Mammary microvascular endothelial cell (primary cell): ENCODE results near the gene NCOR1. TPM values are rescaled to one million over a fixed set of nuclear protein-coding genes. Genes with fewer than 3 reads are reported as not detected.

Experiments used
- total RNA-seq: library from RNA; depleted of rRNA; stranded (reverse); fragments of >200 nt; gene quantifications from 2 replicates; pipeline ENCODE4 v1.2.3, GENCODE V29; 2015

The NCOR1 gene
- total RNA-seq, result 64.4 and 70.7 TPM in 2 replicates

DNA sequence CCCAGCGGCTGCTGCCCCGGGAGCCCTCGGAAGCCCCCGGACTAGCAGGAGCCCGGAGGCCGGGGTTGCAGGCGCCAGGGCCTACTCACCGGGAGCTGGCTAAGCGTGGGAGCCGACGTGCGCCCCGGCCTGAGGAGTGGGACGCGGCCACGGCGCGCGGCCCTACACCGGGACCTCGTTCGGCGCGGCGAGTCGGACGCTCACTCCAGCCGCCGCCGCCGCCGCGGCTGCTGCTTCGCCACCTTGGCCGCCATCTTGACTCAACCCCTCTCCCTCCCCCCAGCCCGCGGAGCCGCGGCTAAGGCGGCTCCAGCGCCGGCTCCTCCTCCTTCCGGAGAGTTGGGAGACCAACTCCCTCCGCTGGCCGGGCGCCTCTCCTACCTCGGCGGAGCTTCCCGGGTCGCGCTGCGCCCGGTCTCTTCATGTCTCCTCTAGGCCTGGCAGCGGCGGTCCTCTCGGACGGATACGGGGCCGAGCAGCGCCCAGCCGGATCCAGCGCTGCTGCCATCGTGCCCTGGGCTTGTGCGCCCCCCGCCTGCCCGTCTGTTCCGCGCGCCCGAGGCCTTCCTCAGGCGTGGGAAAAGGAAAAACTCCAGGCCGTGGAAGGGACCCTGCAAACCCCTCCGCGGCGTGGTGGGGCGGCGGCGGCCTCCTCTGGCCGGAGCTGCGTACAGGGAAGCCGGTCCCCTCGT is at the start of gene NCOR1:
Gene NCOR1, minus strand, starts transcription at position 262 of the 692 bp plus-strand sequence. CDS start 20,965 bp downstream, outside the sequence.

DNA sequence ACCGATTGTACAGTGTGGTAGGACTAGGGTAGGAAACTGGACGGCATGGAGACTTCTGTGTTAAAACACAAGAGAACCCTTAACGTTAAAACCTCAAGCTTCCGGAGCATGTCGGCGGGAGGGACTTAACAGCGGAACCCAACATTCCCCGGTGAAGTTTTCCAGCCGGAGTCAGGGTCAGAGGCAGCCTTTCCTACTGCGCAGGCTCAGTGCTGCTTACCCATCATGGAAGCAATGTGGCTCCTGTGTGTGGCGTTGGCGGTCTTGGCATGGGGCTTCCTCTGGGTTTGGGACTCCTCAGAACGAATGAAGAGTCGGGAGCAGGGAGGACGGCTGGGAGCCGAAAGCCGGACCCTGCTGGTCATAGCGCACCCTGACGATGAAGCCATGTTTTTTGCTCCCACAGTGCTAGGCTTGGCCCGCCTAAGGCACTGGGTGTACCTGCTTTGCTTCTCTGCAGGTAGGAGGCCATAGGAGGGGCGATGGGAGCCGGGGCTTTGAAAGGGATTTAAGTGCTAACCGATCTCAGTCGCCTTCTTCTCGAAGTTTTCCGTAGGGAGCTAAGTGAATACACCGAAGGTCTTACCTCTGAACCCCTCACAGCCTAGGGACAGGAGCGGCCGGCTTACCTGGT is 1.8 kb upstream of the NCOR1 start, which contains the start of gene PIGL:
Gene PIGL, plus strand, starts transcription at position 209 of the 634 bp plus-strand sequence. Its CDS starts 17 bp downstream, at position 226.

DNA sequence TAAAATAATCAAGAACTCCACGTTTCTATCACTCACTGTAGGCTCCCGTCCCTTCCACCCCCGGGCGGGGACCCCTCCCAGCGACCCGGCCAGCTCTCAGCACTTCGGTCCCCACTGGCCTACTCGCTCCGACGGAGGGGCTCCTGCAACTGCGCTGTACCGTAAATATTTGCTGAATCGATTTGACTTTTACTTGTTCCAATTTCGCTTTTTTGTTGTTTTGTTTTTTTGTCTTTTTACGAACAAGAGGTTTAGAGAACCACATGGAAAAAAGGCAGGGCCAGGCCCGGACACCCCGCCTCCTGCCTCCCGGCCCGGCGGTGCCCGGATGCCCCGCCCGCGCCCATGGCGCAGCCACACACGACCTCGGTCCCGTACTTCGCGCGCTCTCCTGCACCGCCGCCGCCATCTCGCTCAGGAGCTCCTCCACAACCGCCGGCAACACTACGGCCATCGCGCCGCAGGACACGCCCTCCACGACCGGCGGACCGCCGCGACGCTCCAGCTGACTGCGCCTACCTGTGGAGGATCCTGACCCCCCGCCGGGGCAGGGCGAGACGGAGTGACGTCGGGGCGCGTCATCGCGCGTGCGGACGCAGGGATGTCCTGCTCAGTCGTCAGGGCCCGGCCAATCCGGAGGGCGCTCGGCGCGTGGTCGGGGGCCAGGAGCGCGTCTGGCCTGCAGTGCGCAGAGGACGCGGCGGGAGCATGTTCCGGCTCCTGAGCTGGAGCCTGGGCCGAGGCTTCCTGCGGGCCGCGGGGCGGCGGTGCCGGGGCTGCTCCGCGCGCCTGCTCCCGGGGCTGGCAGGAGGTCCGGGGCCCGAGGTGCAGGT is 216.0 kb downstream of the NCOR1 start, which contains the start of the genes TTC19 and ZSWIM7:
Gene TTC19, plus strand, starts transcription at position 684 of the 833 bp plus-strand sequence. Its CDS starts 25 bp downstream, at position 709.
Gene ZSWIM7, minus strand, starts transcription at position 564 of the 833 bp plus-strand sequence. Its CDS starts 110 bp downstream, at position 454.

Other genes with a start within 250 kb of the NCOR1 start
- 9.1 and 19.6 TPM in 2 replicates for gene ZSWIM7, start 215.8 kb downstream of the NCOR1 start, total RNA-seq
- gene TTC19, start 215.7 kb downstream of the NCOR1 start, total RNA-seq, result 25.2 and 30.0 TPM in 2 replicates
- gene PIGL, start 1.7 kb upstream of the NCOR1 start, total RNA-seq, result 10.1 and 18.6 TPM in 2 replicates
- 23.7 and 26.1 TPM in 2 replicates for gene CENPV, start 137.9 kb upstream of the NCOR1 start, total RNA-seq
- 1,137 and 1,281 TPM in 2 replicates for gene UBB, start 165.6 kb upstream of the NCOR1 start, total RNA-seq
- 46.4 and 51.5 TPM in 2 replicates for gene TRPV2, start 200.0 kb upstream of the NCOR1 start, total RNA-seq